Measurements from ENCODE around the gene TAT.
"Not testable (repeated sequence)": the region's sequence is repeated elsewhere in the genome, so short reads cannot be mapped to it uniquely, and the experiment has no call there.

The TAT gene

GRCh38 chr16:71584543-71585317, 7.8 kb upstream of the TAT start (continued):
- TF ChIP-seq, protein P1, sequence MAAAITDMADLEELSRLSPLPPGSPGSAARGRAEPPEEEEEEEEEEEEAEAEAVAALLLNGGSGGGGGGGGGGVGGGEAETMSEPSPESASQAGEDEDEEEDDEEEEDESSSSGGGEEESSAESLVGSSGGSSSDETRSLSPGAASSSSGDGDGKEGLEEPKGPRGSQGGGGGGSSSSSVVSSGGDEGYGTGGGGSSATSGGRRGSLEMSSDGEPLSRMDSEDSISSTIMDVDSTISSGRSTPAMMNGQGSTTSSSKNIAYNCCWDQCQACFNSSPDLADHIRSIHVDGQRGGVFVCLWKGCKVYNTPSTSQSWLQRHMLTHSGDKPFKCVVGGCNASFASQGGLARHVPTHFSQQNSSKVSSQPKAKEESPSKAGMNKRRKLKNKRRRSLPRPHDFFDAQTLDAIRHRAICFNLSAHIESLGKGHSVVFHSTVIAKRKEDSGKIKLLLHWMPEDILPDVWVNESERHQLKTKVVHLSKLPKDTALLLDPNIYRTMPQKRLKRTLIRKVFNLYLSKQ (tag by site-specific recombination; IDR thresholded peaks at IDR 0.05; ENCODE audit: borderline replicate concordance) = no peak
- TF ChIP-seq ZBTB21 (tag by site-specific recombination; IDR thresholded peaks at IDR 0.05) (no peak), KLF9 (tag by site-specific recombination; IDR thresholded peaks at IDR 0.05; ENCODE audit: low read depth) (no peak), ZNF214 (tag by site-specific recombination; IDR thresholded peaks at IDR 0.05; ENCODE audit: borderline replicate concordance) (no peak), ZNF510 (tag by site-specific recombination; IDR thresholded peaks at IDR 0.05; ENCODE audit: insufficient replicate concordance) (no peak), ZNF664 (tag by site-specific recombination; IDR thresholded peaks at IDR 0.05) (no peak), ZNF610 (tag by site-specific recombination; IDR thresholded peaks at IDR 0.05; ENCODE audit: borderline replicate concordance) (no peak)
- TF ChIP-seq, protein P2, sequence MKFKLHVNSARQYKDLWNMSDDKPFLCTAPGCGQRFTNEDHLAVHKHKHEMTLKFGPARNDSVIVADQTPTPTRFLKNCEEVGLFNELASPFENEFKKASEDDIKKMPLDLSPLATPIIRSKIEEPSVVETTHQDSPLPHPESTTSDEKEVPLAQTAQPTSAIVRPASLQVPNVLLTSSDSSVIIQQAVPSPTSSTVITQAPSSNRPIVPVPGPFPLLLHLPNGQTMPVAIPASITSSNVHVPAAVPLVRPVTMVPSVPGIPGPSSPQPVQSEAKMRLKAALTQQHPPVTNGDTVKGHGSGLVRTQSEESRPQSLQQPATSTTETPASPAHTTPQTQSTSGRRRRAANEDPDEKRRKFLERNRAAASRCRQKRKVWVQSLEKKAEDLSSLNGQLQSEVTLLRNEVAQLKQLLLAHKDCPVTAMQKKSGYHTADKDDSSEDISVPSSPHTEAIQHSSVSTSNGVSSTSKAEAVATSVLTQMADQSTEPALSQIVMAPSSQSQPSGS (tag by site-specific recombination; IDR thresholded peaks at IDR 0.05; ENCODE audit: low read depth) = no peak

DNA sequence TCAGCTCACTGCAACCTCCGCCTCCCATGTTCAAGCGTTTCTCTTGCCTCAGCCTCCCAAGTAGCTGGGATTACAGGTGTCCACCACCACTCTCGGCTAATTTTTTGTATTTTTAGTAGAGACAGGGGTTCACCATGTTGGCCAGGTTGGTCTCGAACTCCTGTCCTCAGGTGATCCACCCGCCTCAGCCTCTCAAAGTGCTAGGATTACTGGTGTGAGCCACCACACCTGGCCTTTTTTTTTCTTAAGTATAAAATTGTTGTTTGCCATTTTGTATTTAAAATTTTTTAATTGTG, 5.6 kb upstream of the TAT start:
- H3K4me1 ChIP-seq (ENCODE audit: control insufficient read depth, insufficient read depth, low read length); CTCF ChIA-PET; H3K36me3 ChIP-seq (ENCODE audit: control insufficient read depth in 2 of 2, insufficient read depth in 1 of 2, low read length in 2 of 2); H3K9me3 ChIP-seq (ENCODE audit: control insufficient read depth, insufficient read depth, low read depth, low read length); H3K27ac ChIP-seq (ENCODE audit: extremely low read depth, low read depth, low read length); H3K4me3 ChIP-seq (ENCODE audit: low read depth, low read length); POLR2A ChIA-PET: not testable (repeated sequence)

GRCh38 chr16:71574702-71575101, 2.2 kb downstream of the TAT start:
- TF ChIP-seq SP2 (tag by site-specific recombination; IDR thresholded peaks at IDR 0.05) = no peak
- TF ChIP-seq ZNF548 (tag by site-specific recombination; IDR thresholded peaks at IDR 0.05) = no peak
- TF ChIP-seq ZSCAN5A (tag by site-specific recombination; IDR thresholded peaks at IDR 0.05) = no peak
- TF ChIP-seq KLF10 (tag by site-specific recombination; IDR thresholded peaks at IDR 0.05) = no peak
- no peak for TF ChIP-seq ZNF792 (tag by site-specific recombination; IDR thresholded peaks at IDR 0.05)
- no peak for TF ChIP-seq KLF9 (tag by site-specific recombination; IDR thresholded peaks at IDR 0.05; ENCODE audit: low read depth)
- no peak for TF ChIP-seq ZNF544 (tag by site-specific recombination; IDR thresholded peaks at IDR 0.05)
- no peak for TF ChIP-seq ZBTB10 (tag by site-specific recombination; IDR thresholded peaks at IDR 0.05)
- no peak for TF ChIP-seq KLF16 (tag by site-specific recombination; IDR thresholded peaks at IDR 0.05)
- no peak for TF ChIP-seq ZNF114 (tag by site-specific recombination; IDR thresholded peaks at IDR 0.05)
- TF ChIP-seq ZNF560 (tag by site-specific recombination; IDR thresholded peaks at IDR 0.05; ENCODE audit: borderline replicate concordance) = no peak
- TF ChIP-seq KLF1 (tag by site-specific recombination; IDR thresholded peaks at IDR 0.05) = no peak
- no peak for TF ChIP-seq ZNF707 (tag by site-specific recombination; IDR thresholded peaks at IDR 0.05)
- no peak for TF ChIP-seq MYNN (tag by site-specific recombination; IDR thresholded peaks at IDR 0.05; ENCODE audit: borderline replicate concordance)
- TF ChIP-seq GLI4 (tag by site-specific recombination; IDR thresholded peaks at IDR 0.05) = no peak
- TF ChIP-seq, protein P3, sequence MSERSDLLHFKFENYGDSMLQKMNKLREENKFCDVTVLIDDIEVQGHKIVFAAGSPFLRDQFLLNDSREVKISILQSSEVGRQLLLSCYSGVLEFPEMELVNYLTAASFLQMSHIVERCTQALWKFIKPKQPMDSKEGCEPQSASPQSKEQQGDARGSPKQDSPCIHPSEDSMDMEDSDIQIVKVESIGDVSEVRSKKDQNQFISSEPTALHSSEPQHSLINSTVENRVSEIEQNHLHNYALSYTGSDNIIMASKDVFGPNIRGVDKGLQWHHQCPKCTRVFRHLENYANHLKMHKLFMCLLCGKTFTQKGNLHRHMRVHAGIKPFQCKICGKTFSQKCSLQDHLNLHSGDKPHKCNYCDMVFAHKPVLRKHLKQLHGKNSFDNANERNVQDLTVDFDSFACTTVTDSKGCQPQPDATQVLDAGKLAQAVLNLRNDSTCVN (tag by site-specific recombination; optimal IDR thresholded peaks at IDR 0.05) = no peak
- H3K9me3 ChIP-seq (ENCODE audit: control insufficient read depth, insufficient read depth, low read depth, low read length) = no peaks in the 10 kb centered on the region
- no peak overlapping the region for H3K27ac ChIP-seq (ENCODE audit: extremely low read depth, low read depth, low read length)
- CTCF ChIA-PET = interaction anchor here (0.8 to 2.9 kb wide), 3 partner anchors 10 to 36 kb away, joined by 3 to 8 read pairs (median 6); no protein-coding TSS in a partner anchor
- no peak overlapping the region for H3K4me3 ChIP-seq (ENCODE audit: low read depth, low read length)
- H3K4me1 ChIP-seq (ENCODE audit: control insufficient read depth, insufficient read depth, low read length) = no peaks in the 10 kb centered on the region
- no peaks in the 10 kb centered on the region for H3K36me3 ChIP-seq (ENCODE audit: control insufficient read depth in 2 of 2, insufficient read depth in 1 of 2, low read length in 2 of 2)
- POLR2A ChIA-PET = no interaction called here
